Measurements from ENCODE around the gene NUP153. TPM values are rescaled to one million over a fixed set of nuclear protein-coding genes. Genes with fewer than 3 reads are reported as not detected.
A peak's percentile ranks its signal among the peaks of the same experiment; 100 is the strongest.

The NUP153 gene
- total RNA-seq, 1 experiment from 2014 or later, result 67.0 TPM

GRCh38 chr6:17630511-17631073 lies 76.1 kb downstream of the NUP153 start:
- Mint-ChIP-seq H3K36me3 (peaks cover 64% of the 10 kb centered on the region), H3K9me3 (no peaks in the 10 kb centered on the region), H3K4me1 (no peaks in the 10 kb centered on the region), H3K27ac (peak overlapping the region; percentile 78; the same call in 1 of the 2 replicates), H3K4me3 (no peak overlapping the region), H3K27me3 (ENCODE audit: low read depth) (no peaks in the 10 kb centered on the region)
- ATAC-seq, result no peak
- CTCF ChIA-PET, result interaction anchor here (1.8 kb wide), 1 partner anchor 185 kb away, joined by 3 read pairs; no protein-coding TSS in a partner anchor
- DNase-seq (ENCODE audit: low spot score), result no peak
- POLR2A ChIA-PET, result interaction anchor here (0.6 kb wide), 1 partner anchor 389 kb away, joined by 4 read pairs; no protein-coding TSS in a partner anchor
- TF ChIP-seq ATF1 (CRISPR knock-in tag; IDR thresholded peaks at IDR 0.05) (no peak), RELA (CRISPR knock-in tag; IDR thresholded peaks at IDR 0.05; ENCODE audit: borderline replicate concordance) (no peak), AR (CRISPR knock-in tag; IDR thresholded peaks at IDR 0.05) (no peak), SMAD4 (CRISPR knock-in tag; IDR thresholded peaks at IDR 0.05) (no peak), ZNF425 (CRISPR knock-in tag; conservative IDR thresholded peaks at IDR 0.05) (no peak), ZSCAN18 (CRISPR knock-in tag; IDR thresholded peaks at IDR 0.05) (no peak), JUN (CRISPR knock-in tag; IDR thresholded peaks at IDR 0.05) (no peak), ATF6 (CRISPR knock-in tag; IDR thresholded peaks at IDR 0.05) (no peak), AFF4 (CRISPR knock-in tag; IDR thresholded peaks at IDR 0.05; ENCODE audit: borderline replicate concordance) (no peak), NR3C1 (CRISPR knock-in tag; conservative IDR thresholded peaks at IDR 0.05; ENCODE audit: low read depth) (no peak), ETV6 (CRISPR knock-in tag; IDR thresholded peaks at IDR 0.05) (no peak), NFE2L1 (CRISPR knock-in tag; IDR thresholded peaks at IDR 0.05) (no peak), PRDM15 (CRISPR knock-in tag; IDR thresholded peaks at IDR 0.05) (no peak), RORB (CRISPR knock-in tag; IDR thresholded peaks at IDR 0.05) (no peak), ZMAT4 (CRISPR knock-in tag; IDR thresholded peaks at IDR 0.05) (no peak), ZBTB43 (CRISPR knock-in tag; IDR thresholded peaks at IDR 0.05) (no peak), FOXP4 (CRISPR knock-in tag; IDR thresholded peaks at IDR 0.05) (no peak)

Measured in WTC11 (cell line).